GM21367 (cell line): ENCODE results near the gene PRSS57.
"Not testable (repeated sequence)": the region's sequence is repeated elsewhere in the genome, so short reads cannot be mapped to it uniquely, and the experiment has no call there.

ENCODE experiments used
- ATAC-seq: cut with Tn5 transposase; IDR thresholded peaks from one replicate; pipeline ENCODE4 v1.9.1; 2021; ENCODE audit not compliant: unreplicated experiment

Gene PRSS57

GRCh38 chr19:695352-695949 lies at the start of gene PRSS57:
TSS of gene PRSS57 (minus strand) at chr19:695452. CDS start at chr19:695430, 22 bp downstream.
- no peak for ATAC-seq

GRCh38 chr19:743168-743687 lies 48.0 kb upstream of the PRSS57 start:
- ATAC-seq: no peak

GRCh38 chr19:742540-743075 lies 47.4 kb upstream of the PRSS57 start:
- no peak for ATAC-seq

GRCh38 chr19:741506-742131 lies 46.4 kb upstream of the PRSS57 start:
- no peak for ATAC-seq

- not testable (repeated sequence) for ATAC-seq
Observed at GRCh38 chr19:740816-741505, 45.7 kb upstream of the PRSS57 start.

- ATAC-seq: no peak
Observed at GRCh38 chr19:739998-740715, 44.9 kb upstream of the PRSS57 start.

GRCh38 chr19:738509-739128 lies 43.4 kb upstream of the PRSS57 start:
- ATAC-seq: no peak

GRCh38 chr19:737591-738093 lies 42.4 kb upstream of the PRSS57 start:
- ATAC-seq: no peak

- ATAC-seq: no peak
Observed at GRCh38 chr19:736125-736524, 40.9 kb upstream of the PRSS57 start.

GRCh38 chr19:734716-735115 lies 39.5 kb upstream of the PRSS57 start:
- ATAC-seq: no peak

- ATAC-seq: no peak
Observed at GRCh38 chr19:732148-733069, 37.2 kb upstream of the PRSS57 start.

- ATAC-seq: no peak
Observed at GRCh38 chr19:731000-731399, 35.7 kb upstream of the PRSS57 start.

- no peak for ATAC-seq
Observed at GRCh38 chr19:729965-730668, 34.9 kb upstream of the PRSS57 start.

- ATAC-seq: not testable (repeated sequence)
Observed at GRCh38 chr19:729564-729963, 34.3 kb upstream of the PRSS57 start.

GRCh38 chr19:728011-728410 lies 32.8 kb upstream of the PRSS57 start:
- ATAC-seq: no peak

GRCh38 chr19:726993-727956 lies 32.0 kb upstream of the PRSS57 start:
- ATAC-seq: no peak

- ATAC-seq: no peak
Observed at GRCh38 chr19:725461-726089, 30.3 kb upstream of the PRSS57 start.
